ENCODE data around the gene MYO5A. TPM values are rescaled to one million over a fixed set of nuclear protein-coding genes. Genes with fewer than 3 reads are reported as not detected.
A peak's percentile ranks its signal among the peaks of the same experiment; 100 is the strongest.

The MYO5A gene
- total RNA-seq, 6 donors from 2014 or later, result 24.8 to 76.5 (median 35.5) TPM

- DNase-seq (no peak), ATAC-seq (ENCODE audit: low FRiP score in 2 of 2) (no peak)
- H3K36me3 ChIP-seq, result no peaks in the 10 kb centered on the region
- no peaks in the 10 kb centered on the region for H3K4me1 ChIP-seq
- TF ChIP-seq POLR2AphosphoS5 (IDR thresholded peaks at IDR 0.05) (no peak), EP300 (IDR thresholded peaks at IDR 0.05) (no peak), POLR2A (IDR thresholded peaks at IDR 0.05) (no peak)
- TF ChIP-seq, protein P1, sequence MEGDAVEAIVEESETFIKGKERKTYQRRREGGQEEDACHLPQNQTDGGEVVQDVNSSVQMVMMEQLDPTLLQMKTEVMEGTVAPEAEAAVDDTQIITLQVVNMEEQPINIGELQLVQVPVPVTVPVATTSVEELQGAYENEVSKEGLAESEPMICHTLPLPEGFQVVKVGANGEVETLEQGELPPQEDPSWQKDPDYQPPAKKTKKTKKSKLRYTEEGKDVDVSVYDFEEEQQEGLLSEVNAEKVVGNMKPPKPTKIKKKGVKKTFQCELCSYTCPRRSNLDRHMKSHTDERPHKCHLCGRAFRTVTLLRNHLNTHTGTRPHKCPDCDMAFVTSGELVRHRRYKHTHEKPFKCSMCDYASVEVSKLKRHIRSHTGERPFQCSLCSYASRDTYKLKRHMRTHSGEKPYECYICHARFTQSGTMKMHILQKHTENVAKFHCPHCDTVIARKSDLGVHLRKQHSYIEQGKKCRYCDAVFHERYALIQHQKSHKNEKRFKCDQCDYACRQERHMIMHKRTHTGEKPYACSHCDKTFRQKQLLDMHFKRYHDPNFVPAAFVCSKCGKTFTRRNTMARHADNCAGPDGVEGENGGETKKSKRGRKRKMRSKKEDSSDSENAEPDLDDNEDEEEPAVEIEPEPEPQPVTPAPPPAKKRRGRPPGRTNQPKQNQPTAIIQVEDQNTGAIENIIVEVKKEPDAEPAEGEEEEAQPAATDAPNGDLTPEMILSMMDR (IDR thresholded peaks at IDR 0.05), result no peak
- no peak overlapping the region for H3K27ac ChIP-seq
- WGBS, 2 donors, result 90 to 94% methylated on average over 3 of the region's 3 CpGs
- no peaks in the 10 kb centered on the region for H3K27me3 ChIP-seq
- no peak overlapping the region for H3K4me3 ChIP-seq
- no peaks in the 10 kb centered on the region for H3K9me3 ChIP-seq
These were observed 91.7 kb downstream of the MYO5A start for GRCh38 chr15:52436981-52437380.

DNA sequence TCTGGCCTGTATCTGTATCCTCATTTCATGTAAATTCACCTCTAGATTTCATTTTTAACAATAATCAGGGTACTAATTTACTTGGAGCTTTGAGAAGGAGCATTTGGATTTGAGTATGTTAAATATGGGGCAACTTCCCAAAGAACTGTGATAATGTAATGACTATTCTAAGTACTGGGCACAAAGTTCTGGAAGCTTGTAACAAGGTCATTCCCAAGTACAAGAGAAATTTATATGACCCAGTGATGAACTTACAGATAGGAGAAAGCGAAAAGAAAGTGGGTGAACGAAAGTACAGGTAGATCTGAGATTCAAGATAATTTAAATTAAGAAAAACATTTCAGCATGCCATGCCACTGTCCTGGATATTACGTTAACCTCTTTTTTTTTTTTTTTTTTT lies 93.8 kb downstream of the MYO5A start:
- H3K27ac ChIP-seq, result no peak overlapping the region
- 89 to 92% methylated on average over 3 of the region's 3 CpGs for WGBS, 2 donors
- H3K9me3 ChIP-seq, result no peaks in the 10 kb centered on the region
- no peaks in the 10 kb centered on the region for H3K36me3 ChIP-seq
- no peak for ATAC-seq (ENCODE audit: low FRiP score in 2 of 2)
- no peak overlapping the region for H3K4me3 ChIP-seq
- DNase-seq, result no peak
- no peaks in the 10 kb centered on the region for H3K4me1 ChIP-seq
- H3K27me3 ChIP-seq, result no peaks in the 10 kb centered on the region
- TF ChIP-seq EP300 (IDR thresholded peaks at IDR 0.05) (no peak), POLR2AphosphoS5 (IDR thresholded peaks at IDR 0.05) (no peak), POLR2A (IDR thresholded peaks at IDR 0.05) (no peak)

DNA sequence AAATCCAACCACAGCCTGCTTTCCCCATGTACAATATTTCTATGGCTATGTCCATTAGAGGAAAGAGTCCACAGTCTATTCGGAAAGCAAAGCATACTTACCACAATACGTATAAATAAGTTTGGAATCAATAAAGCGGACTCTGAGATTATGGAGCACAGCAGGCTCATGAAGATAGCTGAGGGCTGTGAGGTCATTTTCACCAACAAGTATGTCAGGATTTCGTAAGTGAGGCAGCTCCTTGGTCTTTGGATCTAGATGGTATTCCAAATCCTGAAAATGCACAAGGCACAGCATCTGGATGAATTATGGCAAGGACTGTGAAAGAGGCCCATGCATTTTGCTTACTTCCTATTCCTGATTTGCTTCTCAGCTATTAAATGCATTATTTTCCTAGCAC lies 100.4 kb downstream of the MYO5A start:
- Histone ChIP-seq H3K4me1 (no peaks in the 10 kb centered on the region), H3K36me3 (no peaks in the 10 kb centered on the region), H3K27me3 (no peaks in the 10 kb centered on the region), H3K27ac (no peak overlapping the region), H3K4me3 (no peak overlapping the region), H3K9me3 (no peaks in the 10 kb centered on the region)
- 87 to 91% methylated on average over 4 of the region's 4 CpGs for WGBS, 2 donors
- no peak for DNase-seq
- peak in 1 of 2 donors; percentile 32 for ATAC-seq (ENCODE audit: low FRiP score in 2 of 2)
- TF ChIP-seq POLR2A (IDR thresholded peaks at IDR 0.05), result no peak
- TF ChIP-seq, protein P1 (IDR thresholded peaks at IDR 0.05), result no peak
- no peak for TF ChIP-seq EP300 (IDR thresholded peaks at IDR 0.05)
- TF ChIP-seq POLR2AphosphoS5 (IDR thresholded peaks at IDR 0.05), result no peak

- Histone ChIP-seq H3K27ac (no peak overlapping the region), H3K36me3 (no peaks in the 10 kb centered on the region), H3K4me1 (no peaks in the 10 kb centered on the region), H3K9me3 (no peaks in the 10 kb centered on the region), H3K4me3 (no peak overlapping the region), H3K27me3 (no peaks in the 10 kb centered on the region)
- DNase-seq (no peak), ATAC-seq (ENCODE audit: low FRiP score in 2 of 2) (peak in 1 of 2 donors; percentile 89)
- no peak for TF ChIP-seq POLR2A (IDR thresholded peaks at IDR 0.05)
- TF ChIP-seq EP300 (IDR thresholded peaks at IDR 0.05), result no peak
- no peak for TF ChIP-seq POLR2AphosphoS5 (IDR thresholded peaks at IDR 0.05)
- TF ChIP-seq, protein P1 (IDR thresholded peaks at IDR 0.05), result no peak
- WGBS, 2 donors, result 44 to 48% methylated on average over 3 of the region's 3 CpGs
These were observed 100.9 kb downstream of the MYO5A start for GRCh38 chr15:52427804-52428203.

GRCh38 chr15:52424856-52425431 lies 103.7 kb downstream of the MYO5A start:
- Histone ChIP-seq H3K27me3 (no peaks in the 10 kb centered on the region), H3K36me3 (no peaks in the 10 kb centered on the region), H3K4me3 (no peak overlapping the region), H3K9me3 (no peaks in the 10 kb centered on the region), H3K27ac (no peak overlapping the region), H3K4me1 (no peaks in the 10 kb centered on the region)
- TF ChIP-seq EP300 (IDR thresholded peaks at IDR 0.05), result no peak
- no peak for TF ChIP-seq POLR2A (IDR thresholded peaks at IDR 0.05)
- TF ChIP-seq POLR2AphosphoS5 (IDR thresholded peaks at IDR 0.05), result no peak
- TF ChIP-seq, protein P1 (IDR thresholded peaks at IDR 0.05), result no peak
- WGBS, 2 donors, result 87 to 95% methylated on average over 2 of the region's 2 CpGs
- no peak for ATAC-seq (ENCODE audit: low FRiP score in 2 of 2)
- no peak for DNase-seq
